Fibroblast of lung (primary cell): ENCODE data around the gene SPACA5. TPM values are rescaled to one million over a fixed set of nuclear protein-coding genes. Genes with fewer than 3 reads are reported as not detected.
"Not testable (repeated sequence)": the region's sequence is repeated elsewhere in the genome, so short reads cannot be mapped to it uniquely, and the experiment has no call there.

Source experiments
- DNase-seq, 2 donors: peaks; one replicate each; pipeline versions ENCODE4 v3.0.0 to v3.0.0-alpha.2; 2010; ENCODE audit warnings: low read depth in 2 of 2
- H2AFZ ChIP-seq: 2 replicates; pipeline ENCODE4 v1.5.1; 2012; ENCODE audit warnings: low read length, control low read depth, inconsistent platforms
- H3K27ac ChIP-seq: 2 replicates; pipeline ENCODE4 v1.5.1; 2011; ENCODE audit warnings: low read length, control low read depth; ENCODE audit not compliant: insufficient read depth
- H3K27me3 ChIP-seq: 2 replicates; pipeline ENCODE4 v1.5.1; 2011; ENCODE audit warnings: mild to moderate bottlenecking, low read length; ENCODE audit not compliant: control insufficient read depth, insufficient read depth
- H3K36me3 ChIP-seq: 2 replicates; pipeline ENCODE4 v1.5.1; 2011; ENCODE audit warnings: low read length; ENCODE audit not compliant: control insufficient read depth, insufficient read depth
- H3K4me1 ChIP-seq: 2 replicates; pipeline ENCODE4 v1.5.1; 2011; ENCODE audit warnings: low read length; ENCODE audit not compliant: control insufficient read depth, insufficient read depth; ENCODE audit errors: extremely low read depth
- H3K4me2 ChIP-seq: 2 replicates; pipeline ENCODE4 v1.5.1; 2011; ENCODE audit warnings: low read length, control low read depth; ENCODE audit not compliant: insufficient read depth; ENCODE audit errors: extremely low read depth
- H3K4me3 ChIP-seq, 4 experiments: fragments of 200-600 bp in 1 of 4; sonication (generic) in 1 of 4; replicated peaks in 1 of 4; 2 replicates each; pipeline ENCODE4 v1.5.1; 2011 to 2016; ENCODE audit warnings: low read length in 4 of 4, low read depth in 3 of 4, mild to moderate bottlenecking in 3 of 4, control low read depth in 2 of 4, inconsistent platforms in 1 of 4, mixed read lengths in 1 of 4; ENCODE audit not compliant: insufficient read depth in 1 of 4; ENCODE audit errors: control extremely low read depth in 1 of 4
- H3K79me2 ChIP-seq: 2 replicates; pipeline ENCODE4 v1.5.1; 2012; ENCODE audit warnings: mild to moderate bottlenecking, low read length, inconsistent platforms; ENCODE audit not compliant: control insufficient read depth, insufficient read depth
- H3K9ac ChIP-seq: 2 replicates; pipeline ENCODE4 v1.5.1; 2011; ENCODE audit warnings: mild to moderate bottlenecking, low read length, control low read depth; ENCODE audit not compliant: insufficient read depth
- H3K9me3 ChIP-seq: 2 replicates; pipeline ENCODE4 v1.5.1; 2012; ENCODE audit warnings: low read depth, low read length; ENCODE audit not compliant: control insufficient read depth, insufficient read depth
- H4K20me1 ChIP-seq: 2 replicates; pipeline ENCODE4 v1.5.1; 2011; ENCODE audit warnings: low read length; ENCODE audit not compliant: control insufficient read depth, insufficient read depth; ENCODE audit errors: extremely low read depth
- CTCF ChIP-seq, 2 donors: IDR thresholded peaks in 1 of 2; conservative IDR thresholded peaks in 1 of 2; 1 replicate in 1 of 2; 2 replicates in 1 of 2; pipeline ENCODE4 v1.5.1; 2011 to 2012; ENCODE audit warnings: low read length in 2 of 2, control low read depth in 1 of 2, inconsistent platforms in 1 of 2, low read depth in 1 of 2, mild to moderate bottlenecking in 1 of 2
- EZH2 ChIP-seq: IDR thresholded peaks from 2 replicates; pipeline ENCODE4 v1.5.1; 2012; ENCODE audit warnings: low read length, control low read depth, mild to moderate bottlenecking; ENCODE audit errors: missing control alignments
- polyA plus RNA-seq, 2 donors: library from polyadenylated mRNA; depleted of rRNA in 1 of 2; stranded (reverse) in 1 of 2; unstranded in 1 of 2; fragments of >200 nt; gene quantifications; 2 replicates each; pipeline ENCODE4 v1.2.1, GENCODE V29; 2011 to 2012; ENCODE audit warnings: missing spikeins in 1 of 2
- total RNA-seq: library from RNA; depleted of rRNA; stranded (reverse); fragments of >200 nt; gene quantifications from 2 replicates; pipeline ENCODE4 v1.2.1, GENCODE V29; 2014

Gene SPACA5
- total and polyA plus RNA-seq, 2 donors (not counting 1 experiment from before 2014, with no cell fraction given), result not detected

DNA sequence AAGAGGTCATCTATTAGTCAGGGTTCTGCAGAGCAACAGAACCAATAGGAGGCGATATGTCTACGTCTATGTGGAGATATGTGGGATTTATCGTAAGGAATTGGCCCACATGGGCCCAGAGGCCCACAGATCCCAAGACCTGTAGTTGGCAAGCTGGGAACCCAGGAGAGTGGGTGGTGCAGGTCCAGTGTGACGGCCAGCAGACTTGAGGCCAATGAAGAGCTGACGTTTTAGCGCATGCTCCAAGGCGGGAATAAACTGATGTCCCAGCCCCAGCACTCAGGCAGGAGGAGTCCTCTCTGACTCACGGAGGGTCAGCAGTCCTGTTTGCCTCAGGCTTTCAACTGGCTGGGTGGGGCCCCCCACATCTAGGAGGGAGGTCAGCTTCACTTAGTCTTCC lies 21.3 kb downstream of the SPACA5 start:
- Histone ChIP-seq H3K79me2 (no peaks in the 10 kb centered on the region), H2AFZ (no peak overlapping the region), H4K20me1 (no peaks in the 10 kb centered on the region), H3K9me3 (no peaks in the 10 kb centered on the region), H3K4me3 (no peak overlapping the region), H3K27me3 (no peaks in the 10 kb centered on the region), H3K36me3 (no peaks in the 10 kb centered on the region), H3K4me2 (no peak overlapping the region), H3K9ac (no peak overlapping the region), H3K4me1 (no peaks in the 10 kb centered on the region), H3K27ac (no peak overlapping the region)
- TF ChIP-seq EZH2 (no peak), CTCF (conservative IDR thresholded peaks at IDR 0.05 in 1 of 2, IDR thresholded peaks at IDR 0.05 in 1 of 2; ENCODE audit: low read depth in 1 of 2, low read length in 2 of 2) (no peak)
- no peak for DNase-seq

DNA sequence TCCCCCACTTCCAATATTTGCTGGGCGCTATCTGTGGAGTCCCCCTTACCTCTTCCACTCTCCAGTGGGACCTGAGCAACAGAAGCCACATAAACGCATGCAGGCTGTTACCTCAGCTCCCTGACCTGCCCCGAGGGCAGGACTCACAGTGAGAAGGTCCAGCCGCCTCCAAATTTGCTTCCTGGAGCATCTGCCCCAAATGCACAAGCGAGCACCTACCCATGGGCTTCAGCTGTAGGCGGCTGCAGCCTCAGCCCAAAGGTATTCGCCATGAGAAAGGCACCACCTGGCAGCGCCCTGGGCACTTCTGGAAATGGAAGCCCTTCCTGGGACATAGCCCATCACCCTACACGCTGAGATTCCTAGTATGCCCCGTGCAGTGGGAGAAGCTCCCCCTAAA lies 23.4 kb downstream of the SPACA5 start:
- Histone ChIP-seq H3K9me3 (no peaks in the 10 kb centered on the region), H3K4me2 (no peak overlapping the region), H3K4me3 (no peak overlapping the region), H3K4me1 (no peaks in the 10 kb centered on the region), H3K36me3 (no peaks in the 10 kb centered on the region), H2AFZ (no peak overlapping the region), H4K20me1 (no peaks in the 10 kb centered on the region), H3K79me2 (no peaks in the 10 kb centered on the region), H3K27ac (no peak overlapping the region), H3K9ac (no peak overlapping the region), H3K27me3 (no peaks in the 10 kb centered on the region)
- DNase-seq, result no peak
- no peak for TF ChIP-seq EZH2
- TF ChIP-seq CTCF (conservative IDR thresholded peaks at IDR 0.05 in 1 of 2, IDR thresholded peaks at IDR 0.05 in 1 of 2; ENCODE audit: low read depth in 1 of 2, low read length in 2 of 2), result no peak

DNA sequence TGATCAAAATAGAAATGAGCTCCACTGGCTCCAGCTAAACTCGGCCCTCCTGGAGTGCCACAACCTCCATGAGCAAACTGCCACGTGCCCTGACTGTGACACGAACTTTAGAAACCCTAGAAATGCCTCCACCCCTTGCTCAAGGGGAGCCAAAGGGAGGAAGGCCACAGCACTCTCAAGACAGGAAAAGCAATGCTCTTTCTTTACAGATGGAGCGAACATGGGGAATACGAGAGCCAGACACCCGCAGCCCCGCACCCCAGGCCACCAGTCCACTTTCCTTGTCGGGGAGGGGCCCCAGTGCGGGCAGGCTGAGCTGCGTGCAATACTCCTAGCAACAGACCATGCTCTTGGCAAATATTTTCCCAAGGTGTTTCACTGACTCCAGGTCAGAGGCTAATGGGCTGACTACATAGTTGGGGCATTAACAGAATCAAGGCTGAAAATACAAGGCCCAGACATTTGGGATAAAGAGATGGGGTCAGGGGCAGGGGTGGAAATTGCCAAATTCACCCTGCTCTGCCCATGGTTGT lies 23.9 kb downstream of the SPACA5 start:
- not testable (repeated sequence) for H3K36me3 ChIP-seq

More for the DNA sequence above, 23.9 kb downstream of the SPACA5 start:
- not testable (repeated sequence) for DNase-seq, H2AFZ ChIP-seq, H3K9me3 ChIP-seq, H3K9ac ChIP-seq, H3K4me3 ChIP-seq, H3K27me3 ChIP-seq, H4K20me1 ChIP-seq, H3K4me1 ChIP-seq, H3K4me2 ChIP-seq, H3K79me2 ChIP-seq, H3K27ac ChIP-seq
